GM06990 (cell line): ENCODE data around the gene GRIA1.

Source experiments
- DNase-seq: peaks from one replicate; pipeline ENCODE4 v3.0.0-alpha.2; 2011; ENCODE audit not compliant: insufficient read length; ENCODE audit errors: extremely low read depth
- H3K27me3 ChIP-seq: replicated peaks from 2 replicates; pipeline ENCODE4 v1.6.0; 2011; ENCODE audit warnings: low read length; ENCODE audit not compliant: control insufficient read depth, insufficient read depth
- H3K36me3 ChIP-seq: 2 replicates; pipeline ENCODE4 v1.5.1; 2011; ENCODE audit warnings: low read length; ENCODE audit not compliant: control insufficient read depth, insufficient read depth
- H3K4me3 ChIP-seq: replicated peaks from 2 replicates; pipeline ENCODE4 v1.5.1; 2011; ENCODE audit warnings: low read depth, mild to moderate bottlenecking, control low read depth, low read length
- TF ChIP-seq, protein P1 (sequence below): IDR thresholded peaks from 2 replicates; pipeline ENCODE4 v1.5.1; 2011; ENCODE audit warnings: low read length, control low read depth, mild to moderate bottlenecking, inconsistent platforms; ENCODE audit not compliant: insufficient read depth, poor library complexity, severe bottlenecking

Gene GRIA1

GRCh38 chr5:153559926-153560325 is 69.5 kb downstream of the GRIA1 start:
- Histone ChIP-seq H3K4me3 (no peak overlapping the region), H3K36me3 (no peaks in the 10 kb centered on the region), H3K27me3 (no peaks in the 10 kb centered on the region)
- TF ChIP-seq, protein P1, sequence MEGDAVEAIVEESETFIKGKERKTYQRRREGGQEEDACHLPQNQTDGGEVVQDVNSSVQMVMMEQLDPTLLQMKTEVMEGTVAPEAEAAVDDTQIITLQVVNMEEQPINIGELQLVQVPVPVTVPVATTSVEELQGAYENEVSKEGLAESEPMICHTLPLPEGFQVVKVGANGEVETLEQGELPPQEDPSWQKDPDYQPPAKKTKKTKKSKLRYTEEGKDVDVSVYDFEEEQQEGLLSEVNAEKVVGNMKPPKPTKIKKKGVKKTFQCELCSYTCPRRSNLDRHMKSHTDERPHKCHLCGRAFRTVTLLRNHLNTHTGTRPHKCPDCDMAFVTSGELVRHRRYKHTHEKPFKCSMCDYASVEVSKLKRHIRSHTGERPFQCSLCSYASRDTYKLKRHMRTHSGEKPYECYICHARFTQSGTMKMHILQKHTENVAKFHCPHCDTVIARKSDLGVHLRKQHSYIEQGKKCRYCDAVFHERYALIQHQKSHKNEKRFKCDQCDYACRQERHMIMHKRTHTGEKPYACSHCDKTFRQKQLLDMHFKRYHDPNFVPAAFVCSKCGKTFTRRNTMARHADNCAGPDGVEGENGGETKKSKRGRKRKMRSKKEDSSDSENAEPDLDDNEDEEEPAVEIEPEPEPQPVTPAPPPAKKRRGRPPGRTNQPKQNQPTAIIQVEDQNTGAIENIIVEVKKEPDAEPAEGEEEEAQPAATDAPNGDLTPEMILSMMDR: no peak
- no peak for DNase-seq

GRCh38 chr5:153562189-153562588 is 71.7 kb downstream of the GRIA1 start:
- TF ChIP-seq, protein P1: no peak
- no peaks in the 10 kb centered on the region for H3K36me3 ChIP-seq
- no peak for DNase-seq
- H3K27me3 ChIP-seq: no peaks in the 10 kb centered on the region
- no peak overlapping the region for H3K4me3 ChIP-seq

- H3K27me3 ChIP-seq: no peaks in the 10 kb centered on the region
- DNase-seq: no peak
- TF ChIP-seq, protein P1: no peak
Measured at GRCh38 chr5:153565822-153566221, 75.4 kb downstream of the GRIA1 start.

GRCh38 chr5:153569036-153569435 is 78.6 kb downstream of the GRIA1 start:
- Histone ChIP-seq H3K36me3 (no peaks in the 10 kb centered on the region), H3K27me3 (no peaks in the 10 kb centered on the region), H3K4me3 (no peak overlapping the region)
- TF ChIP-seq, protein P1: no peak
- DNase-seq: no peak

More at GRCh38 chr5:153565822-153566221, 75.4 kb downstream of the GRIA1 start:
- Histone ChIP-seq H3K36me3 (no peaks in the 10 kb centered on the region), H3K4me3 (no peak overlapping the region)

- Histone ChIP-seq H3K4me3 (no peak overlapping the region), H3K36me3 (no peaks in the 10 kb centered on the region), H3K27me3 (no peaks in the 10 kb centered on the region)
- DNase-seq: no peak
- TF ChIP-seq, protein P1: no peak
Measured at GRCh38 chr5:153571162-153571561, 80.7 kb downstream of the GRIA1 start.
